Ishikawa (cell line): ENCODE measurements around the gene TRPV4.
A peak's percentile ranks its signal among the peaks of the same experiment; 100 is the strongest.

Experiments
- CEBPB ChIP-seq: IDR thresholded peaks from 2 replicates; pipeline ENCODE4 v1.6.1; 2012
- CREB1 ChIP-seq: IDR thresholded peaks from 2 replicates; pipeline ENCODE4 v1.6.1; 2012; ENCODE audit warnings: low read depth
- EGR1 ChIP-seq: IDR thresholded peaks from 2 replicates; pipeline ENCODE4 v1.6.1; 2012
- EP300 ChIP-seq: IDR thresholded peaks from 2 replicates; pipeline ENCODE4 v1.6.1; 2012; ENCODE audit warnings: borderline replicate concordance
- FOXM1 ChIP-seq: IDR thresholded peaks from 2 replicates; pipeline ENCODE4 v1.6.1; 2012; ENCODE audit warnings: low read depth, borderline replicate concordance
- NFIC ChIP-seq: IDR thresholded peaks from 2 replicates; pipeline ENCODE4 v1.6.1; 2012
- RAD21 ChIP-seq: IDR thresholded peaks from 2 replicates; pipeline ENCODE4 v1.6.1; 2012; ENCODE audit warnings: low read depth
- REST ChIP-seq: IDR thresholded peaks from 2 replicates; pipeline ENCODE4 v1.6.1; 2012; ENCODE audit warnings: low read depth, mild to moderate bottlenecking
- TAF1 ChIP-seq: IDR thresholded peaks from 2 replicates; pipeline ENCODE4 v1.6.1; 2012; ENCODE audit warnings: low read depth, mild to moderate bottlenecking
- TCF12 ChIP-seq: IDR thresholded peaks from 2 replicates; pipeline ENCODE4 v1.6.1; 2012; ENCODE audit warnings: low read depth
- TEAD4 ChIP-seq: IDR thresholded peaks from 2 replicates; pipeline ENCODE4 v1.6.1; 2012
- YY1 ChIP-seq: IDR thresholded peaks from 2 replicates; pipeline ENCODE4 v1.6.1; 2012; ENCODE audit warnings: low read depth
- ZBTB7A ChIP-seq: IDR thresholded peaks from 2 replicates; pipeline ENCODE4 v1.6.1; 2012; ENCODE audit warnings: low read depth
- TF ChIP-seq, protein P1 (sequence below): IDR thresholded peaks from 2 replicates; pipeline ENCODE4 v1.6.1; 2012
- TF ChIP-seq, protein P2 (sequence below): IDR thresholded peaks from 2 replicates; pipeline ENCODE4 v1.6.1; 2012

Gene TRPV4

GRCh38 chr12:109779382-109779781 lies 53.8 kb downstream of the TRPV4 start:
- TF ChIP-seq, protein P1, sequence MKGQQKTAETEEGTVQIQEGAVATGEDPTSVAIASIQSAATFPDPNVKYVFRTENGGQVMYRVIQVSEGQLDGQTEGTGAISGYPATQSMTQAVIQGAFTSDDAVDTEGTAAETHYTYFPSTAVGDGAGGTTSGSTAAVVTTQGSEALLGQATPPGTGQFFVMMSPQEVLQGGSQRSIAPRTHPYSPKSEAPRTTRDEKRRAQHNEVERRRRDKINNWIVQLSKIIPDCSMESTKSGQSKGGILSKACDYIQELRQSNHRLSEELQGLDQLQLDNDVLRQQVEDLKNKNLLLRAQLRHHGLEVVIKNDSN: 0 out of 2 replicates have a peak, but pooled peaks have one; percentile 18
- no peak for TF ChIP-seq YY1

DNA sequence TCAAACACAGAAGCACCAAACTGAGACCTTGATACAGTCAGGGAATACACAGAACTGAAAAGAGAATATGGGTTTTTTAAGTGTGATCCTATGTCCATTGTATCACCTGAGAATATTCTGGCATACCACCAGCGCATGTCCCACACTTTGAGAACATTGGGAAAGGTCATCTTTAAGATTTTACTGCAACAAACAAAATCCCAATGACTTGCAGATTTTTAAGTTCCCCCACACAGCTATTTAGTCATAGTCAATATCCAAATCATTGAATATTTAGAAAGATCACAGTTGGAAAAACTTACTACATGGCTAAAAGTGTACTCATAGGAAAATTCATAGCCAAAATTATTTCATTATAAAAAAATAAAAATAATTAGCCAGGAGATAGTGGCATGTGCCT lies 54.5 kb downstream of the TRPV4 start:
- no peak for TF ChIP-seq CEBPB
- no peak for TF ChIP-seq EP300
- TF ChIP-seq NFIC: no peak
- TF ChIP-seq TCF12: no peak
- no peak for TF ChIP-seq EGR1
- TF ChIP-seq TEAD4: no peak
- no peak for TF ChIP-seq RAD21
- TF ChIP-seq, protein P2, sequence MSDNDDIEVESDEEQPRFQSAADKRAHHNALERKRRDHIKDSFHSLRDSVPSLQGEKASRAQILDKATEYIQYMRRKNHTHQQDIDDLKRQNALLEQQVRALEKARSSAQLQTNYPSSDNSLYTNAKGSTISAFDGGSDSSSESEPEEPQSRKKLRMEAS: no peak
- no peak for TF ChIP-seq YY1
- TF ChIP-seq ZBTB7A: no peak

GRCh38 chr12:109777544-109777943 lies 55.7 kb downstream of the TRPV4 start:
- no peak for TF ChIP-seq TEAD4
- TF ChIP-seq, protein P1: peak; percentile 88

GRCh38 chr12:109776624-109777023 lies 56.6 kb downstream of the TRPV4 start:
- TF ChIP-seq CREB1 (no peak), TAF1 (no peak), TCF12 (no peak), RAD21 (no peak), EP300 (no peak), YY1 (no peak), NFIC (no peak), CEBPB (no peak), FOXM1 (no peak), TEAD4 (no peak), REST (no peak), EGR1 (no peak), ZBTB7A (no peak)
- TF ChIP-seq, protein P2: no peak
- TF ChIP-seq, protein P1: no peak

- peak; percentile 98 for TF ChIP-seq RAD21
- no peak for TF ChIP-seq TCF12
Measured at GRCh38 chr12:109775172-109775881, 57.9 kb downstream of the TRPV4 start.

DNA sequence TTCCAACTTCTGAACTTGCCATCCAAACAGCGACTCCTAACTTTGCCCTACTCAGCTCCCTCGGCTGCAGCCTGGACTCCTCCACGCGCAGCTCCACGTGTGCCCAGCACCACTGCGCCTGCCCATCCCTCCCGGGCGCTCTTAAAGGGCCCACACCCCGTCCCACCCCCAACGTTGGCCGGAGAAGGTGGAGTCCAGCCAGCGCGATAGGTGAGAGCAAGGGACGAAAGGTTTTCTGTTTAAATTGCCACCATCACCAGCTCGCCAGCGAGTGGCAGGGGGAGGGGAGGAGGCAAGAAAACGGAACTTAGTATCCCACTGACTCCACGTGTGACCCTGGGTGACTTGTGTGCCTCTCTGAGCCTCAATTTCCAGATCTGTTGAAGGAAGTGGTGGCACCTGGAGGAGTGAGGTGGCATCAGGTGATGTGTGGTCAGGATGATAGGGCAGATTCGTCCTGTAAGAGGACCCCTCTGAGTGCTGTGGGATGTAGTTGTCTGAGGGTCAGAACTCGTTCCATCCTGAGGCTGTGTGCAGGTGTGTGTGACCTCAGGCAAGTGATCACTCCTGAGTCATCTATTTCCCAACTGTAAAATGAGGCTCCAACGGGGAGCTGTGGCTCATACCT lies 59.7 kb downstream of the TRPV4 start:
- TF ChIP-seq CREB1 (no peak), TEAD4 (no peak), REST (no peak), CEBPB (no peak), ZBTB7A (no peak)
- TF ChIP-seq, protein P1: peak; percentile 41; the same call in 1 of the 2 replicates
- TF ChIP-seq, protein P2: peak; percentile 96
